M059J (cell line): Measurements from ENCODE around the gene ZDHHC6. TPM values are rescaled to one million over a fixed set of nuclear protein-coding genes. Genes with fewer than 3 reads are reported as not detected.
A peak's percentile ranks its signal among the peaks of the same experiment; 100 is the strongest.
"Not testable (repeated sequence)": the region's sequence is repeated elsewhere in the genome, so short reads cannot be mapped to it uniquely, and the experiment has no call there.

Experiments
- DNase-seq: peaks from one replicate; pipeline ENCODE4 v3.0.0-alpha.2; 2012; ENCODE audit warnings: low read depth
- total RNA-seq: library from RNA; depleted of rRNA; stranded (reverse); fragments of >200 nt; shearing (Covaris generic); gene quantifications from 2 replicates; pipeline ENCODE4 v1.2.3, GENCODE V29; 2014; rRNA removed

Gene ZDHHC6, protein sequence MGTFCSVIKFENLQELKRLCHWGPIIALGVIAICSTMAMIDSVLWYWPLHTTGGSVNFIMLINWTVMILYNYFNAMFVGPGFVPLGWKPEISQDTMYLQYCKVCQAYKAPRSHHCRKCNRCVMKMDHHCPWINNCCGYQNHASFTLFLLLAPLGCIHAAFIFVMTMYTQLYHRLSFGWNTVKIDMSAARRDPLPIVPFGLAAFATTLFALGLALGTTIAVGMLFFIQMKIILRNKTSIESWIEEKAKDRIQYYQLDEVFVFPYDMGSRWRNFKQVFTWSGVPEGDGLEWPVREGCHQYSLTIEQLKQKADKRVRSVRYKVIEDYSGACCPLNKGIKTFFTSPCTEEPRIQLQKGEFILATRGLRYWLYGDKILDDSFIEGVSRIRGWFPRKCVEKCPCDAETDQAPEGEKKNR
- 39.0 and 40.1 TPM in 2 replicates for total RNA-seq

DNA sequence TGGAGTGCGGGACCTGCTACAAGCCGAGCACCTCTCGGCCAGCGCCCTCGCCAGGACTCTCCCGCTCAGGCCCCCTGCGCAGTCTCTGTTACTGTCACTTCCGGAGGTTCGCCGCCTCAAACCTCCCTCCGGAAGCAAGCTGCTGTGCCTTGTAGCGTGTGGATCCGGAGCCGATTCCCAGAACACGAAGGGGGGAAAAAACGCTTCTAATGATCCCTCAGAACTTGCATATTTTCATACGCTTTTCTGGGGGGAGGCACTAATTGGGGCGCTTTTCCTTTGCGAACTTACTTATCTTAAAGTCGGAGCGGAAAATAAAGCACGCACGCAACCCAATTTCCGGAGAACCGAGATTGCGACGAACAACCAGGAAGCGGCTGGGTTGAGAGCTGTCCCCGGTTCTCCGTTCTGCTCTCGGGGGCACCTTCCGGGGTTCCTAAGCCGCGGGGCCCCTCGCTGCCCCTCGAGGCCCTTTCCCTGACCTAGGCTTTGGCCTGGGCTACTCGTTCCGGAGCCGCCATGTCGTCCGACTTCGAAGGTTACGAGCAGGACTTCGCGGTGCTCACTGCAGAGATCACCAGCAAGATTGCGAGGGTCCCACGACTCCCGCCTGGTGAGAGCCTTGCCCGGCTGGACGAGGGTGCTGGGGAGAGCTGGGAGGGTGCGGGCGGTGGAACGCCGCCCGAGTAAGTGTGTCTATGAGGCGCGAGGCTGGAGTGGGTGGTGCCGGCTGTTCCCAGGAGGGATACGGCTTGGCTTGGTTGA lies at the start of gene ZDHHC6, which contains the start of gene VTI1A:
Gene ZDHHC6, minus strand, starts transcription at position 60 of the 765 bp plus-strand sequence. CDS start 1,478 bp downstream, outside the sequence.
Gene VTI1A, plus strand, starts transcription at position 361 of the 765 bp plus-strand sequence. Its CDS starts 159 bp downstream, at position 520.
- peak; percentile 82 for DNase-seq

DNA sequence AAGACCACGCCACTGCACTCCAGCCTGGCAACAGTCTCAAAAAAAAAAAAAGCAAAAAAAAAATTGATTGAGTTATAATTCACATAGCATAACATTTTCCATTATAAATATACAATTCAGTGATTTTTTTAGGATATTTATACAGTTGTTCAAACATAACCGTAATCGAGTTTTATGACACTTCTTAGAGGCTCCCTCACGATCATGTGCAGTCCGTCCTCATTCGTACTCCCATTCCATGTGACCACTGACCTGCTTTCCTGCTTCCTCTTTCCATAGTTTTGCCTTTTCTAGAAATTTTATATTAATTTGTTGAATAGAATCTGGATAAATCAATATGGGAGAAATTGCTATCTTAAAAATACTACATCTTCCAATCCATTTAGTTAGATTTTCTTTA lies 46.0 kb upstream of the ZDHHC6 start:
- no peak for DNase-seq

DNA sequence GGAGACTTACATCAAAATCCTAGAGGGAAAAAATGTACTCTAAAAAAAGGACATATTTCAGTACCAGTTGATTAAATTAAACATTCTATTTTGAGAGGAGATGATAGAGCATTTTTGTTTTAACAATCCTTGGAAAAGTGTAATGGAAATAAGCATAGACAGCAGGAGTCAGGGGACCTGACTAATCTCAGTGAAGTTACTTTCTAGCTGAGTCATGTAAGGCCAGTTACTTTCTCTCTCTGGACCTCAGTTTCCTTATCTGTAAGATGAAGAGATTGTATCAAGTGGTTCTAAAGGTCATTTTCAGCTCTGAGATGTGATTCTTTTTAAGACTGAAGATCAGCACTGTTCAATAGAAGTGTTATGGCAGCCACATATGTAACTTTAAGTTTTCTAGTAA lies 44.4 kb upstream of the ZDHHC6 start:
- DNase-seq: peak; percentile 6

DNA sequence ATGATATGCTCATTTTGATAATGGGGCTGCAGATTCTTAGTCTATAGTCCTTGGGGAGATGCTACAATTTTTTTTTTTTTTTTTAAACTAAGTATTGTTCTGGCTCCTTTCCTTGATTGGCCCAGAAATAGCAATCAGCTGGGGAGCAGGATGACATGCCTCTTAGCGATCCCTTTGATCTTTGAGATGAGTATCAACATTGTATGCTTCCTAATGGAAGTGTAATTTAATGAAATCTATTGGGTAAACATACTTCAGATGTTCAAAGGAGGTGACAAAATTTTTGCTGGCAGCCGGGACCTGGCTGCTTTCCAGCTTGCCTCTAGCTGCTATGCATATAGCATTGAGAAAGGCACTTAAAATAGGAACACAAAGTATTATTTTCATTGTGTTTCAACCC lies 43.8 kb upstream of the ZDHHC6 start:
- DNase-seq: peak; percentile 30

DNA sequence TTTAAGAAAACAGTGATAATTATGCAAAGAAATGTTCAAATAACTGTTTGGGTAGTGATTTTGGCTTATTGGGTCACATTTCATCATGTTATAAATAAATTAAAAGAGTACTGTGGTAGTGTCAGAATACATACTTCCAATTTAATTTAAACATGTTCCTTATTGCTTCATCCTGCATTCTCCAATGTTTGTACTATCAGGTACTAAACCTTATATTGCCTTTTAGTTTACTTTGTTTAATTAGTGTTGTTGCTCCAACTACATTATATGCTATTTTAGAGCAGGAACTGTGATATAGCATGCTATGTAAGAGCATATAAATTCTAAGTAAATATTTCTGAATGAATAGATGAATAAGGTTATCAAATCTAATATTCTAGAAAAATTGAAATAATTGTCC lies 41.2 kb upstream of the ZDHHC6 start:
- no peak for DNase-seq

DNA sequence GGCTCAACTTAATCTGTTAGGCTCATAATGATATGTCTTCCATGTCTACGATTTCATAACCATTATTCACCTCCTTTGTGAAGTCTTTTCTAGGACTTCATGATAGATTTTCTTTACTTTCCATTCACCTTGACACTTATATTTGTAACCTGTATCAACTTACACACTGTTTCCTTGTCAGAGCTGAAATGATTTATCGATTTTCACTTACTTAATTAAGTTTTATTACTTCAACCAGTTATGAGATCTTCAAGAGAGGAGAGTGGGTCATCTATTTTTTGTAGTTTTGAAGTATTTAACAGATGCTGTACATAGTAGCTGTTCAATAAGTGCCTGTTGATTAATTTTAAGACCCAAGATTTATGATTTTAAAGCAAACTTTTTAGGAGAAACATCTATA lies 37.7 kb upstream of the ZDHHC6 start:
- no peak for DNase-seq

DNA sequence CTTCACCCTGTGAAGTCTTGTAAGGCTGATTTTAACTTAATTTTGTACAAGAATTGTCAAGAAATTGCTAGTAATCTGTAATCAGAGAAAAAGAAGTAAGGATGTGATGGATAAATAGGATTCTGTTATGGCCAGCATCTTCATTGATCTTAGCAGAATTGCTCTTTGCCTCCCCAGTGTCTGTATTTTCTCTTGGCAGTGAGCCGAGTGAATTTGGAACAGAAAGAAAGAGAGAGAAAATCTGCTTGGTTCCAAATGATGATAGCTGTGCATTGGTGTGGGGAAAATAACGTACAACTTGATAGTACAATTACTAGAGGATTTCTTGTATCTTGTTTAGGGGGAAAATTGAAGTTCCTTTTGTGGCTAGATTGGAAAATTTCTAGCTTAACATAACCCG lies 34.9 kb upstream of the ZDHHC6 start:
- no peak for DNase-seq

DNA sequence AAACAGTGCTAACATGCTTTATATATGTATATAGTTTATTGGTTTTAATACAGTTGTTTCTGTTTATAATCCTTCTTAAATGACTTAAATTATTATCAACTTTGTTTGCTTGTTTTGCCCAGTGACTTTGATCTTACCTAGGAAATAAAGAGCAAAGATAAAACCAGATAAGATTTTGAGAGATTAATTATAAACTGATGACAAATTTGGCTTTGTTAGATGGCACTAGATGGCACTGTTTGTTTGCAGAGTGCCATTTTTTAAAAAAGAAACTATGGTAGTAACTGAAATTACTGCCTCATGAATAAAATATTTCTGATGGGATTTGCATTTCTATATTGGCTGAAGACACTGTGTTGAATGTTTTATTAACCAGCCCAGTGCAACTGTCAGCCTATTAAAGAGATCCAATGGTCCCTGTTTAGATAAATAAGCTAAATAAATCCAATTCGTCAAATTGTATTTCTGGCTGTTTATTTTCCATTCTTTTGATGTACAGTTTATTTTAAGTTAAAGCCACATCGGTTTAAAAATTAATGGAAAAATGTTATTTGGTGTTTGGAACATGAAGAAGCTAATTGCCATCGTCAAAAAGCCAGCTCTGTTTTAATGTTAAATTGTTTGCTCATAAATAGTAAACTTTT lies 29.0 kb upstream of the ZDHHC6 start:
- DNase-seq: peak; percentile 22

DNA sequence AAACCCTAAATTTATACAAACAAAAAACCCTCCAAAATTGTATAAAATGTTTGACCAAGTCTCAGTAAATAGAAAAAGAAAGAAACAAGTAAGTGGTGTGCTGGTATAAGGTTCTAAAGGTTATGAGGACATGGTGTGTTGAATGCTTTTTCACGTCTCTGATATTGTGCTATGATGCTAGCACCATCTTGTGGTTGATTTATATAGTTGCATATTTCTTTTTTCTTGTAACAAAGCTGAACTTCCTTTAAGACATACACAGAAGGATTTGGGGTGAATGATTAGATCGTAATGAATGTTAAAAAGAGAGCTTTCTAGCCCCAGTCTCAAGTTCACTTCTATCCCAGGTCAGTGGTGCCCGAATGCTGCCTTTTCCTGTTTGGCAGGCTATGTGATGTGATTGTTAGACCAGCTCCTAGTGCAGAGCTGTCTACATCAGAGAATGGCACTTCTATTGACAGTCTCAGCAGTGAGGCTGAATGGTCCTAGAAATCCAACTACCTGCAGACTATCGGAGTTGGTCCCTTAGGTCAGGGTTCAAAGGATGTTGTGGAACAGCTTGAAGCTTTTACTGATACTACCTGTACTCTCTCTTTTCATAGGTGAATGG lies 25.3 kb upstream of the ZDHHC6 start:
- DNase-seq: peak; percentile 58

DNA sequence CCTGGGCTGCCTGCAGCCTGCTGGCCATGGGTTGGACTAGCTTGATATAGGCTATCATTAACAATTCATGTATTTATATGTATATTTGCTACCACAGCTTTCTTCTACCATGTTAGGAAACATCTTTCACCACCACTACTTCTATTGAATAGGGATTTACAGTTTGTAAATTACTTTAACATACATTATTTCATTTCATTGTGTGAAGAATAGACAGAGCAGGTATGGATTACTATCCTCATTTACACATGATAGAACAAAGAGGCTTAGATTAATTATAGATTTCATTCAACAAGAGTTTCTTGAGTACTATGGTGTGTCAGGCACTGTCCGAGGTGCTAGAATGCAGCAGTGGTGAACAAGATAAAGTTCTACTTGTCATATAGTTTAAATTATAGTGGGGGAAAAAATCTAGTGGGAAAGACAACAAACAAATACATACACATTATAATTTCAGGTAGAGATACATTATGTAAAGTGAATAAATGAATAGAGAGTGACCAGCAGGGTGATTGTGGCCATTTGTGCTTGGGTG lies 20.9 kb upstream of the ZDHHC6 start:
- no peak for DNase-seq

DNA sequence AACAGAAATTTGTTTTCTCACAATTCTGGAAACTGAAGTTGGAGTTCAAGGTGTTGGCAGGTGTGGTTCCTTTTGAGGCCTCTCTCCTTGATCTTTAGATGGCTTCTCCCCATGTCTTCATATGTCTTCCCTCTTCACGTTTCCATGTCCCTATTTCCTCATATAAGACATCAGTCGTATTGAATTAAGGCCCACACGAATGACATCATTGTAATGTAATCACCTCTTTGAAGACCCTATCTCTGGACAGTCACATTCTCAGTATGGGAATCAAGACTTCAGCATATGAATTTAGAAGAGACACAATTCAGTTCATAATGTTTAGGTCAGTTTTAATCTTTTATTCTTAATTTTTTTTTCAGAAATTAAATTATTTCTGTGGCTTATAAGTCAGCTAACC lies 20.1 kb upstream of the ZDHHC6 start:
- DNase-seq: no peak

DNA sequence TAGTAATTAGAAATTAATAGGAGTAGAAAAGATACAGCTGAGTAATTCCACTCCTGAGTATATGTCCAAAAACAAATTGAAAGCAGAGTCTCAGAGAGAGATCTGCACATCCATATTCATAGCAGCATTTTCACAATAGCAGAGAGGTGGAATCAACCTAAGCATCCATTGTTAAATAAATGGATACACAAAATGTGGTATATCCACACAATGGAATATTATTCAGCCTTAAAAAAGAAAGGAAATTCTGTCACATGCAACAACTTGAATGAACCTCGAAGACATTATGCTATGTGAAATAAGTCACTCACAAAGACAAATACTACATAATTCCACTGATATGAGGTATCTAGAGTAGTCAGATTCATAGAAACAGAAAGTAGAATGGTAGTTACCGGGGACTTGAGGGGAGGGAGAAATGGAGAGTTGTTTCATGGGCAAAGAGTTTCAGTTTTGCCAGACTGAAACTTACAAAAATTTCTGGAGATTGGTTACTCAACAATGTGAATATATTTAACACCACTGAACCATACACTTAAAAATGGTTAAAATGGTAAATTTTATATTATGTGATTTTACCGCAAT lies 18.7 kb upstream of the ZDHHC6 start:
- DNase-seq: no peak

DNA sequence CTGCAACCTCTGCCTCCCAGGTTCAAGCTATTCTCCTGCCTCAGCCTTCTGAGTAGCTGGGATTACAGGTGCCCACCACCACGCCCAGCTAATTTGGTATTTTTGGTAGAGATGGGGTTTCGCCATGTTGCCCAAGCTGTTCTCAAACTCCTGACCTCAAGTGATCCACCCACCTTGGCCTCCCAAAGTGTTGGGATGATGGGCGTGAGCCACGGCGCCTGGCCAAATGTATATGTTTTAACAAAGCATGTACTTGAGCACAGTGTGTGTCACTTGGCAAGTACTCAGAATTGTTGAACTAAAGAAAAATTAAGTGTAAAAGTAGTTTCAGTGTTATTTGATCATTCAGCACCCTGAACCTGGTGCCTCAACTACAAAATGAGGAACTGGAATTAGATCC lies 17.4 kb upstream of the ZDHHC6 start:
- DNase-seq: not testable (repeated sequence)

DNA sequence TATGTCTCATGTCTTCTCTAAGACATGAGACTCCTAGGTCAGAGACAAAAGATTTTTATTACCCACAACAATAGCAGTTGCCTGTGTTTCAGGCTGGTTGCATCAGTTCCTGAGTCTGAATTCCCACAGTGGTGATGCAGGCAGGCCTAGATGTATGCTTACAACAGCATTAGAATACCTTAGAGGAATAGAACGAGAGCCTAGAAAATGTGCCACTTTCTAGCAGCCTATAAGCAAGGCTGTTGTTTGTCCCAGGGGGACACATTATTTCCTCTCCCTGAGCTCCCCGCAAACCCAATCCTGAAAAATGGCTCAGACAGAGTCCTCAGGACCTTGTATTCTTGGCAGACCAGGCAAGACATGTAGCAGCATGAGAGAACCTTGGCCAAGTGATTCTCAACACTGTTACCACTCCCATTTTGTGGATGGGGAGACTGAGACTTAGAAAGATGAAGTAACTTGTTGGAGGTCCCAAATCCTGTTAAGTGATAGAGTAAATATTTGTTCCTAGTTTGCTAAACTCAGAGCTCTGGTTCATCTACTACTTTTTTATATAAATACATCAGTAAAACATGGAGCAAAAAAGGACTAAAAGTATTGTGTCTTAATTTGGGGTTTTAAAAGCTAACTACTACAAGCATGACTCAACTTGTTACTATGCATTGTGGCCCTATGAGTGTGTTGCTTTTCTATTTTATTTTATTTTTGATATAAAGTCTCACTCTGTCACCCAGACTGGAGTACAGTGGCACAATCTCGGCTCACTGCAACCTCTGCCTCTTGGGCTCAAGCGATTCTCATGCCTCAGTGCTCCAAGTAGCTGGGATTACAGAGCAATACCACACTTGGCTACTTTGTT lies 14.5 kb upstream of the ZDHHC6 start:
- DNase-seq: peak; percentile 60

DNA sequence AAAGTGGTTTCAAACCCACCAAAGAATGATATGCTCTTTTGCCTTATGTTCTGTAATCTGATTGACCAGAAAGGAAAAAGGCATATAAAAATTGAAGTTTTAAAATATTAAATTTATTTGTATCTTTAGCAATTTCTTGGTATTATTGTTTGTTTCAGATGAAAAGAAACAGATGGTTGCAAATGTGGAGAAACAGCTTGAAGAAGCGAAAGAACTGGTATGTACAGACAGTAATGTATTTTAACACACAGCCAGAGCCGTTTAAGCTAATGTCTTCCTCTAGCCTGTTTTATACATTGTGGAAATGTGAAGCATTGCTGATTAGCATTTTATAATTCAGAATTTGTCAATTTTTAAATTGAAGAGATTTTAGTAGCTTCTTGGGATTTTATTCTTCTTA lies 13.7 kb upstream of the ZDHHC6 start:
- no peak for DNase-seq

DNA sequence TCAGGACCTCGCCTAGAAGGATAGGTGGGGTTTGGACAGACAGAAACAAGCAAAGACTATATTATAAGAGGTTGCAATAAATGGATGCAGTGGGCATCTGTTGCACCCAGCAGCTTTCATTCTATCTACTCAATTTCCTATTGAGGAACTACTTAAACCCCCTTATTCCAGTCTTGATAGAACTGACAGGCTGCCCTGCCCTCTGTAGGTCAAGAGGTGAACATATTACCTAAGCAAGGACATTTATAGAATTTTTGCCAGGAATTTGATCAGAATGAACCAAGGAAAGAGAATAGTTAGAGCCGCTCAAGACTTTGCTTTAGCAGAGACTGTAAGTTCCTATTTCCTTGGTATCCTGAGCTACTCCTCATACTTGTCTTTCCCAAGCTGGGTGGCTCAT lies 9.8 kb upstream of the ZDHHC6 start:
- no peak for DNase-seq

DNA sequence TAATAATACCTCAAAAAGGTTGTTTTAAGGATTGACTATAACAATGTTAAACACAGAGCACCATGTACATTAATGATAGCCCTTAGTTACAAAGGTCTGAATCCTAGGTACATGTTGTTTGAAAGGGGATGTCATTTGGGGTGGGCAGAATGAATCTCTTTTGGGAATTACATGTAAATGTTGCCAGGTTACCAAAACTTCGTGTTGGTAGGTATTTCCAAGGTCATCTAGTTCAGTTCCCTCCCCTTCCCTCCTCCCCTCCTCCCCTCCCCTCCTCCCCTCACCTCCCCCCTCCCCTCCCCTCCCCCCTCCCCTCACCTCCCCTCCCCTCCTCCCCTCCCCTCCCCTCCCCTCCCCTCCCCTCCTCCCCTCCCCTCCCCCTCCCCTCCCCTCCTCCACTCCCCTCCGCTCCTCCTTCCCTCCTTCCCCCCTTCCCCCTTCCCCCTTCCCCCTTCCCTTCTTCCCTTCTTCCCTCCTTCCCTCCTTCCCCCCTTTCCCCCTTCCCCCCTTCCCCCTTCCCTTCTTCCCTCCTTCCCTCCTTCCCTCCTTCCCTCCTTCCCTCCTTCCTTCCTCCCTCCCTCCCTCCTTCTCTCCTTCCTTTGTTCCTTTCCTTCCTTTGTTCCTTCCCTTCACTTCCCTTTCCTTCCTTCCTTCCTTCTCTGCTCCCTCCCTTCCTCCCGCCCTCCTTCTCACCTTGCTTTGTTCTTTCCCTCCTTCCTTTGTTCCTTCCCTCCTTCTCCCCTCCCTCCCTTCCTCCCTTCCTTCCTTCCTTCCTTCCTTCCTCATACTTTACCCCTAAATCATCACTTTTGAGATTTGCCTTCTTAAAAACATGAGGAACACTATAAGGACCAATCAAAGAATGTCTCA lies 8.4 kb upstream of the ZDHHC6 start:
- DNase-seq: no peak

DNA sequence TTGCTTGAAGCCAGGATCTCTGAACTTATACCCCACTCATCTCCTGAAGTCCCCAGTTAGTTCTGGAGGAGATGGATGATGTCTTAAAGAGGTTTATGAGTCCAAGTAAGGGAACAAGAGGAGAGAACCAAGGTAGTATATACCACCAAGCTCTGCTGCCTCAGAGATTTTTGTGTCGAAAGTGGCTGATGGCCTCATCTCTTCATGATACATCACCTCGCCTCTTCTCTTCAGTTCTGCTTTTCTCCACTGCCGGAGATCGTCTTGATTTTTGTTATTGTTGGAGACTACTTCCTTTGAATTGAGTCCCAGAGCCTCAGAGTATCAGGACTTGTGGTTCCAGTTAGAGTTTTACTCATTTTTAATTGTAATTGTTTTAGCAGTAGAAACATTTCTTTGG lies 2.2 kb upstream of the ZDHHC6 start:
- no peak for DNase-seq

DNA sequence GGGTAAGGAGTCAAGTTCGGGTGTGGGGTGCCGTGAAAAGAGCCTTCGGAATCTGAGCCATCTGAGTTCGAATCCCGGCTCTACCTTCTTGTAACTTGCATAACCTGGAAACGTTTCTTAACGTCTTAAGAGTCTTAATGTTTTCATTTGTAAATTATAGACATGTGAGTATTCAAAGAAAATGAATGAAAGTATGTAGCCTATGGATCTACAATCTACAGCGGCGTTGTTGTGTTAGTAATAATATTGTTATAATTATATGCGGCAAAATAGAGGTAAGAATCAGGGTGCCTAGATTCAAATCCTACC lies 860 bp upstream of the ZDHHC6 start:
- DNase-seq: no peak
